Prostate gland (tissue), 2 donors: Measurements from ENCODE around the gene GUCY1A2. TPM values are rescaled to one million over a fixed set of nuclear protein-coding genes. Genes with fewer than 3 reads are reported as not detected.

Experiments
- DNase-seq: peaks from one replicate; pipeline ENCODE4 v3.0.0-alpha.2; 2019; ENCODE audit warnings: low spot score
- H3K27ac ChIP-seq, 2 donors: fragments of 200-600 bp; sonication (generic); 2 replicates each; pipeline ENCODE4 v1.5.1; 2017 to 2019
- H3K27me3 ChIP-seq: fragments of 200-600 bp; sonication (generic); replicated peaks from 2 replicates; pipeline ENCODE4 v1.5.1; 2019; ENCODE audit not compliant: insufficient read depth
- H3K36me3 ChIP-seq, 2 donors: fragments of 200-600 bp; sonication (generic); 1 replicate in 1 of 2; 2 replicates in 1 of 2; pipeline versions ENCODE4 v1.5.1 to v1.8.1; 2017 to 2019
- H3K4me1 ChIP-seq: fragments of 200-600 bp; sonication (generic); replicated peaks from 2 replicates; pipeline ENCODE4 v1.5.1; 2019
- H3K4me3 ChIP-seq, 2 donors: fragments of 200-600 bp; sonication (generic); 2 replicates each; pipeline ENCODE4 v1.5.1; 2017 to 2019
- H3K9me3 ChIP-seq: fragments of 200-600 bp; sonication (generic); 2 replicates; pipeline ENCODE4 v1.5.1; 2017
- POLR2A ChIP-seq: fragments of 450-650 bp; IDR thresholded peaks from one replicate; pipeline ENCODE4 v1.6.1; 2016; ENCODE audit warnings: antibody characterized with exemption, mild to moderate bottlenecking
- POLR2AphosphoS5 ChIP-seq: sonication (generic); formaldehyde crosslinking; IDR thresholded peaks from one replicate; pipeline ENCODE4 v1.6.1; 2017; ENCODE audit warnings: antibody characterized with exemption
- WGBS: methylation state at CpG from one replicate; pipeline ENCODE4 v1.1.5; 2018; 5-methylcytosine and 5-hydroxymethylcytosine counted together
- intact Hi-C: fragments of 100-400 bp; cut with DNase I; formaldehyde crosslinking; loops from one replicate; pipeline ENCODE4 v1.14.2; 2022
- total RNA-seq, 2 donors: library from RNA; depleted of rRNA; stranded (reverse); fragments of >200 nt; gene quantifications; one replicate each; pipeline ENCODE4 v1.1.0, GENCODE V29; 2016
- TF ChIP-seq, protein P1 (sequence below), 4 experiments: fragments of 200-600 bp in 2 of 4; fragments of 450-650 bp in 2 of 4; sonication (generic) in 2 of 4; IDR thresholded peaks; 1 replicate in 3 of 4; 2 replicates in 1 of 4; pipeline ENCODE4 v1.5.1; 2016 to 2019; ENCODE audit warnings: antibody characterized with exemption in 4 of 4, mild to moderate bottlenecking in 2 of 4, moderate library complexity in 2 of 4

The GUCY1A2 gene
- total RNA-seq, 2 donors from 2014 or later: 1.2 to 15.3 TPM

DNA sequence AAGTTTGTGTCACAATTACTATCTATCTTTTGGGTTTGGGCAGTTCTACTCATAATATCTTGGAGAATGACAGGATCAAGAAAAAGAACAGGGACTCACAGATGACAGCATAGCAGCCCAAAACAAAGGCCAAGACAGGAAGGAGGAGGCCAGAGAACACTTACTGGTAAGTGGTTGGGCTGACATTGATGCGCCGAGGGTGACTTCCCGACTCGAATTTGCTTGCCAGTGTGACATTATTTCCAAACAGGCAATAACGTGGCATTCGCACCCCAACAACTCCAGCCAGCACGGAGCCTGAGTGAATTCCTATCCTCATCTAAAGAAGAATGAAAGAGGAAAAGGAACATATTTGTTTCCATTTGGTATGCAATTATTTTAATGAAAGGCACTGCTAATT lies 309.9 kb downstream of the GUCY1A2 start:
- TF ChIP-seq POLR2AphosphoS5 (no peak), POLR2A (no peak)
- TF ChIP-seq, protein P1, sequence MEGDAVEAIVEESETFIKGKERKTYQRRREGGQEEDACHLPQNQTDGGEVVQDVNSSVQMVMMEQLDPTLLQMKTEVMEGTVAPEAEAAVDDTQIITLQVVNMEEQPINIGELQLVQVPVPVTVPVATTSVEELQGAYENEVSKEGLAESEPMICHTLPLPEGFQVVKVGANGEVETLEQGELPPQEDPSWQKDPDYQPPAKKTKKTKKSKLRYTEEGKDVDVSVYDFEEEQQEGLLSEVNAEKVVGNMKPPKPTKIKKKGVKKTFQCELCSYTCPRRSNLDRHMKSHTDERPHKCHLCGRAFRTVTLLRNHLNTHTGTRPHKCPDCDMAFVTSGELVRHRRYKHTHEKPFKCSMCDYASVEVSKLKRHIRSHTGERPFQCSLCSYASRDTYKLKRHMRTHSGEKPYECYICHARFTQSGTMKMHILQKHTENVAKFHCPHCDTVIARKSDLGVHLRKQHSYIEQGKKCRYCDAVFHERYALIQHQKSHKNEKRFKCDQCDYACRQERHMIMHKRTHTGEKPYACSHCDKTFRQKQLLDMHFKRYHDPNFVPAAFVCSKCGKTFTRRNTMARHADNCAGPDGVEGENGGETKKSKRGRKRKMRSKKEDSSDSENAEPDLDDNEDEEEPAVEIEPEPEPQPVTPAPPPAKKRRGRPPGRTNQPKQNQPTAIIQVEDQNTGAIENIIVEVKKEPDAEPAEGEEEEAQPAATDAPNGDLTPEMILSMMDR (IDR thresholded peaks at IDR 0.05): no peak
- DNase-seq: no peak
- no peaks in the 10 kb centered on the region for H3K36me3 ChIP-seq
- H3K9me3 ChIP-seq: no peaks in the 10 kb centered on the region
- WGBS: 63% methylated on average over 7 of the region's 7 CpGs
- H3K27me3 ChIP-seq: no peaks in the 10 kb centered on the region
- H3K4me3 ChIP-seq: no peak overlapping the region
- H3K4me1 ChIP-seq: no peaks in the 10 kb centered on the region
- intact Hi-C loops: no loop called here
- H3K27ac ChIP-seq: no peak overlapping the region

GRCh38 chr11:106706355-106706754 lies 311.9 kb downstream of the GUCY1A2 start:
- H3K36me3 ChIP-seq: no peaks in the 10 kb centered on the region
- intact Hi-C loops: no loop called here
- no peaks in the 10 kb centered on the region for H3K9me3 ChIP-seq
- H3K4me3 ChIP-seq: no peak overlapping the region
- no peaks in the 10 kb centered on the region for H3K4me1 ChIP-seq
- H3K27me3 ChIP-seq: no peaks in the 10 kb centered on the region
- DNase-seq: no peak
- TF ChIP-seq POLR2AphosphoS5: no peak
- TF ChIP-seq, protein P1 (IDR thresholded peaks at IDR 0.05): no peak
- no peak for TF ChIP-seq POLR2A
- H3K27ac ChIP-seq: no peak overlapping the region

- no peaks in the 10 kb centered on the region for H3K27me3 ChIP-seq
- H3K9me3 ChIP-seq: no peaks in the 10 kb centered on the region
- TF ChIP-seq POLR2A (no peak), POLR2AphosphoS5 (no peak)
- TF ChIP-seq, protein P1 (IDR thresholded peaks at IDR 0.05): no peak
- intact Hi-C loops: no loop called here
- H3K36me3 ChIP-seq: no peaks in the 10 kb centered on the region
- no peak overlapping the region for H3K4me3 ChIP-seq
- H3K4me1 ChIP-seq: no peaks in the 10 kb centered on the region
- DNase-seq: no peak
- 97% methylated on average over 3 of the region's 3 CpGs for WGBS
- no peak overlapping the region for H3K27ac ChIP-seq
Observed at GRCh38 chr11:106702805-106703204, 315.5 kb downstream of the GUCY1A2 start.

DNA sequence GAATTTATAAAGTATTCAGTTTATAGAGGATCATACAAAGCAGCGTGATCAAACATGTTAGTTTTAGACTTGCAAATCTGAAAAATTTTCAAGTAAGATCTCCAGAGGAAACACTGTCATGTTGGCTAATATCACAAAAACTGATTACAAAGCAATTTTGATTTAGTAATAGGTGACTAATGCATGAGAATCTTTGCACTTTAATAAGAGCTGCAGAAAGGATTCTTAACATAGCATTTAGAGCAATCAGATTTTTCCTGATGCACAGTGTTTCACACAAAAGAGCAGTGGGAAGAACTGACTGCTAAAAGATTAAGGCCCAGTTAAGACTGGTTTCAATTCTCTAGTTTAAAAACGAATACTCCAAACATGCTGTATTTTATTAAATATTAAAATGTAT lies 321.2 kb downstream of the GUCY1A2 start:
- no peaks in the 10 kb centered on the region for H3K9me3 ChIP-seq
- intact Hi-C loops: no loop called here
- H3K27ac ChIP-seq: no peak overlapping the region
- TF ChIP-seq POLR2A: no peak
- 76% methylated on average over 2 of the region's 2 CpGs for WGBS
- H3K36me3 ChIP-seq: no peaks in the 10 kb centered on the region
- DNase-seq: no peak
- no peaks in the 10 kb centered on the region for H3K27me3 ChIP-seq
- no peaks in the 10 kb centered on the region for H3K4me1 ChIP-seq
- H3K4me3 ChIP-seq: no peak overlapping the region

GRCh38 chr11:106695506-106695905 lies 322.8 kb downstream of the GUCY1A2 start:
- Histone ChIP-seq H3K27me3 (no peaks in the 10 kb centered on the region), H3K9me3 (no peaks in the 10 kb centered on the region), H3K4me1 (no peaks in the 10 kb centered on the region), H3K36me3 (no peaks in the 10 kb centered on the region), H3K4me3 (no peak overlapping the region), H3K27ac (no peak overlapping the region)
- TF ChIP-seq POLR2A: no peak
- TF ChIP-seq POLR2AphosphoS5: no peak
- TF ChIP-seq, protein P1 (IDR thresholded peaks at IDR 0.05): no peak
- no peak for DNase-seq
- WGBS: 63% methylated on average over 2 of the region's 2 CpGs
- intact Hi-C loops: no loop called here
